Measurements from ENCODE around the gene DUSP22.

DUSP22 gene

DNA sequence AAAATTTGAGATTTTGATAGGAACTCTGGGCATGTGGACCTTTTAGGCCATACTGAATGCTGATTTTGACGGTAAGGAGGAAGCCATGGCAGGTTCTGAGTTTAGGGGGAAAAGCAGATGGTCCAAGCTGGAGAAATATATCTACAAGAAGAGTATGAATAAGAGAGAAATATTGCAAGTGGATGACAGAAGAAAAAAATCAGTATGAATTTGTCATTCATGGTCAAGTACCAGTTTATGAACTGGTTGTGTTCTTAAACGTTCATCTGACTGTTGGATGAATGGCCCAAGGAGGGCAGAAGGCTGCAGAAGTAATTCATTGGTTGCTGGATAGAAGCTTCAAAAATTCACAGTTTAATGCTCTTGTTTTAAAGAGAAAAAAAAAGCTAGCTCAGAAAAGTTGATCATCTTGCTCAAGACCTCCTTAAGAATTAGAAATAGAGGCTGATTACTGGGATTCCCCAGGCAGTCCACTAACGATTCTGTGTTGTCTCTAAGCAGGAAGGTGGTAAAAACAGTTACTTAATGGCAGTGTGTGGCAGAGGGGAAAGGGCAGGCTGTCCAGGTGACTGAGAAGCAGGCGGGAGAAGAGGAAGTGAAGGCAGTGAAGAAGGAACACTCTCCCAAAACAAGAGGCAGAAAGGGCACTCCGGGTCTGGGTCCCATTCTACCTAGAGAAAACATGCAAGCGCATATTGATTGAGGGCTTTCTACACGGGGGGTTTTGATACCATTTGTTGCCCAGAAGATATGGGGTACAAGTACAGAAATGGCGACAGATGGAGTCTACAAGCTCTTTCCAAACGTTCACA, 2.0 kb upstream of the DUSP22 start:
- Histone ChIP-seq H3K4me3 (replicated peaks; ENCODE audit: low read depth, low read length) (peak overlapping the region; percentile 63), H3K36me3 (ENCODE audit: control insufficient read depth, insufficient read depth, low read length) (no peaks in the 10 kb centered on the region), H3K27me3 (replicated peaks; ENCODE audit: control insufficient read depth, insufficient read depth, low read length) (no peaks in the 10 kb centered on the region)
- TF ChIP-seq, protein P1, sequence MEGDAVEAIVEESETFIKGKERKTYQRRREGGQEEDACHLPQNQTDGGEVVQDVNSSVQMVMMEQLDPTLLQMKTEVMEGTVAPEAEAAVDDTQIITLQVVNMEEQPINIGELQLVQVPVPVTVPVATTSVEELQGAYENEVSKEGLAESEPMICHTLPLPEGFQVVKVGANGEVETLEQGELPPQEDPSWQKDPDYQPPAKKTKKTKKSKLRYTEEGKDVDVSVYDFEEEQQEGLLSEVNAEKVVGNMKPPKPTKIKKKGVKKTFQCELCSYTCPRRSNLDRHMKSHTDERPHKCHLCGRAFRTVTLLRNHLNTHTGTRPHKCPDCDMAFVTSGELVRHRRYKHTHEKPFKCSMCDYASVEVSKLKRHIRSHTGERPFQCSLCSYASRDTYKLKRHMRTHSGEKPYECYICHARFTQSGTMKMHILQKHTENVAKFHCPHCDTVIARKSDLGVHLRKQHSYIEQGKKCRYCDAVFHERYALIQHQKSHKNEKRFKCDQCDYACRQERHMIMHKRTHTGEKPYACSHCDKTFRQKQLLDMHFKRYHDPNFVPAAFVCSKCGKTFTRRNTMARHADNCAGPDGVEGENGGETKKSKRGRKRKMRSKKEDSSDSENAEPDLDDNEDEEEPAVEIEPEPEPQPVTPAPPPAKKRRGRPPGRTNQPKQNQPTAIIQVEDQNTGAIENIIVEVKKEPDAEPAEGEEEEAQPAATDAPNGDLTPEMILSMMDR (IDR thresholded peaks at IDR 0.05; ENCODE audit: insufficient read depth, low read length, poor library complexity, severe bottlenecking), result no peak
- DNase-seq (ENCODE audit: extremely low read depth, insufficient read length), result no peak

DNA sequence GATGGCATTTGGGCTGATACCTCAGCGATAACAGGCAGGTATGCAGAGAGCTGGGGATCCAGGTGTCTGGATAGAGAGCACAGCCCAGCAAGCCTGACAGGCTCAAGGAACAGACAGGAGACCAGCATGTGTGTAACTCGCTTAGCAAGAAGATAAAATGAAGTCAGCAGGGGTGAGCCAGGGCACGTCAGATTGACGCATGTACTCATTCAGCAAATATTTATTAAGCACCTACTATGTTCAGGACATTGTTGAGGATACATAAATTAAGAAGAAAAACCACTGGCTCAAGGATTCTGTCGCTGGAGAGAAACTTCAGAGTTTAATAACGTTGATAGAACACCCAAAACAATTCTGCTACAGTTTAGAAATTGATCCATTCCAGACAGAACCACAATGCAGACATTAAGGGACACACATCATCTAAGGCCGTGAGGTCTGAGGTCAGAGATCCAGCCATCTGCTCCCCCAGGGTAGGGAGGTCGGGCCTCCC, 1.0 kb upstream of the DUSP22 start:
- Histone ChIP-seq H3K27me3 (replicated peaks; ENCODE audit: control insufficient read depth, insufficient read depth, low read length) (no peaks in the 10 kb centered on the region), H3K4me3 (replicated peaks; ENCODE audit: low read depth, low read length) (peak overlapping the region; percentile 63), H3K36me3 (ENCODE audit: control insufficient read depth, insufficient read depth, low read length) (no peaks in the 10 kb centered on the region)
- TF ChIP-seq, protein P1 (IDR thresholded peaks at IDR 0.05; ENCODE audit: insufficient read depth, low read length, poor library complexity, severe bottlenecking), result no peak
- no peak for DNase-seq (ENCODE audit: extremely low read depth, insufficient read length)

DNA sequence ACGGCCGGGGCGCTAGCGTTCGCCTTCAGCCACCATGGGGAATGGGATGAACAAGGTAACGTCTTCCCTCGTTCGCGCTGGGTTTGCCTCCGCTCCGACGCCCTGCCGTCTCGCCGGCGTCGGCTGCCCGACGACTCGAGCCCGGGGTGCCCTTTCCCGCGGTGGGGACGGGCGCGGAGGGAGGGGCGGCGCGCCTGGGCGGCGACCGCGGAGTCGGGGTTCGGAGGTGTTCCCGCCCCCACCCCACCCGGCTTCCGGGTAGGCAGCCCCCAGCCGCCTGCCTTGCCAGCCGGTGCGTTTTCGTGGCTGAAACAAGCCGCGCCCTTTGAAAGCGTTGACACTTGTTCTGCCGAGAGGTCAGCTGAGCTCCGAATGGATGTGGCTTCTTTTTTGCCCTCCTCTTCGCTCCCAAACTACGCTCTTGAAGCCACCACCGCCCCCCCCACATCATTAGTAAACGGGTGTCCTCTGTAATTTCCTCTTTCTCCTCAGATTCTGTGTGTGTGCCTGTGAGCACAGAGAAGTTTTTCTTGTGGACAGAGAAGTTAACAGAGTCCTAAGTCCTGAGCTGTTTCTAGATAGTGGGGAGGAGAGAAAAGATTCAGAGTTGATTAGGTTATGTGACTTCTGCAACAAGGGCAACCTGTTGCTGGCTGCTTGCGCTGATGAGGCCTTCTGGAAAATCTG, 362 bp downstream of the DUSP22 start:
- H3K4me3 ChIP-seq (replicated peaks; ENCODE audit: low read depth, low read length), result peak overlapping the region; percentile 63
- no peaks in the 10 kb centered on the region for H3K27me3 ChIP-seq (replicated peaks; ENCODE audit: control insufficient read depth, insufficient read depth, low read length)
- no peaks in the 10 kb centered on the region for H3K36me3 ChIP-seq (ENCODE audit: control insufficient read depth, insufficient read depth, low read length)
- TF ChIP-seq, protein P1 (IDR thresholded peaks at IDR 0.05; ENCODE audit: insufficient read depth, low read length, poor library complexity, severe bottlenecking), result no peak
- DNase-seq (ENCODE audit: extremely low read depth, insufficient read length), result peak; percentile 92

DNA sequence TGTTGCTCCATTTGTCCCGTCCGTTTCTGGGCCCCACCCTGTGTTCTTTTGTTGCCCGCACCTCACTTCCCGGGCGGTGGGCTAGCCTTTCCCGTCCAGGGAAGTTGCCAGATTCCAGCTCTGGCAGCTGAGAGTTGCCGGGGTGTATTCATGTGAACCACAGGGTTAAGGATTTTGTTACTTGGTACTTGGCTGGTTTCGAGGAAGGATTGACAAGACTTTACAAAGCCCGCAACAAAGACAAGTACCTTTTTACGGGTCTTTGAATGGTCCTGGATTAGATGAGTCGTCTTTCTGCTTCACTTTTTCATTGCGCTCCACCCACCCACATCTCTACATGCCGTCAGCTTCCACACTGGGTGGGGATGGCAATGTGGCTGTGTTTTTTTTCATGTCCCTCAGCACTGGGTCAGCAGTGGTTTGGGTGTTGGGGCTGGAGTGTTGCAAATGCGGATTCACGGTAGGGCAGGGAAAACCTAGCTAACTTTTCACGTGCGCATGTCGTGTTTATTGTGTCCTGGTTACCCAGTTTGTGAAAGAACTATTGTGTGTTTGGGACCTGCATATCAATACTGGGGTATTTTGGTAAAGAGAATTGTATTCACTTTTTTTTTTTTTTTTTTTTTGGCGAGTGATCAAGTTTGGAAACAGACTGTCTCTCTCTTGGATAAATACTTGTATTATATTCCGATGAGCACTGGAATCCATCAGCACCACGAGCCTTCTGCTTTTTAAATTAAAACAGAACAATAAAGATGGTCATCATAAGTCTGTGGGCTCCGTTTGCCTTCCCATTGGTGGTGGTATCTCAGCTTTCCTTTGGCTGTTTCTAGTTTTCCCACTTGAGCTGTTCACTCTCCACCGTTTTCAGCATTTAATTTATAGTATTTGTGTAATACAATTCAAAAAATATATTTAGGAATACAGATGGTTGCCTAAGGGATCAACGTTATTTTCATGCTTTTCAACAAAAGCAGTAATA, 1.2 kb downstream of the DUSP22 start:
- peak overlapping the region; percentile 63 for H3K4me3 ChIP-seq (replicated peaks; ENCODE audit: low read depth, low read length)
- no peaks in the 10 kb centered on the region for H3K36me3 ChIP-seq (ENCODE audit: control insufficient read depth, insufficient read depth, low read length)
- DNase-seq (ENCODE audit: extremely low read depth, insufficient read length), result peak; percentile 68
- no peaks in the 10 kb centered on the region for H3K27me3 ChIP-seq (replicated peaks; ENCODE audit: control insufficient read depth, insufficient read depth, low read length)
- TF ChIP-seq, protein P1 (IDR thresholded peaks at IDR 0.05; ENCODE audit: insufficient read depth, low read length, poor library complexity, severe bottlenecking), result no peak
